Gastrocnemius medialis (tissue), 4 donors: ENCODE results near the gene CHTOP. TPM values are rescaled to one million over a fixed set of nuclear protein-coding genes. Genes with fewer than 3 reads are reported as not detected.

Experiments
- ATAC-seq, 2 donors: fragments of 150-250 bp; one replicate each; pipeline ENCODE4 v1.9.1; 2016
- DNase-seq, 2 donors: peaks; one replicate each; pipeline ENCODE4 v3.0.0-alpha.2; 2019
- H3K27ac ChIP-seq, 4 donors: fragments of 200-600 bp; sonication (generic); 1 replicate in 1 of 4; 2 replicates in 3 of 4; pipeline ENCODE4 v1.5.1; 2016 to 2018; ENCODE audit warnings: mild to moderate bottlenecking in 2 of 4, moderate library complexity in 1 of 4
- H3K27me3 ChIP-seq, 3 donors: fragments of 200-600 bp; sonication (generic) in 2 of 3; 1 replicate in 1 of 3; 2 replicates in 2 of 3; pipeline versions ENCODE4 v1.5.1 to v1.6.0; 2016 to 2019; ENCODE audit warnings: mild to moderate bottlenecking in 1 of 3, moderate library complexity in 1 of 3
- H3K36me3 ChIP-seq, 2 donors: fragments of 200-600 bp; sonication (generic) in 1 of 2; one replicate each; pipeline ENCODE4 v1.5.1; 2017 to 2018
- H3K4me1 ChIP-seq, 2 donors: fragments of 200-600 bp; sonication (generic) in 1 of 2; one replicate each; pipeline ENCODE4 v1.5.1; 2016 to 2017; ENCODE audit warnings: mild to moderate bottlenecking in 2 of 2
- H3K4me3 ChIP-seq, 4 donors: fragments of 200-600 bp; sonication (generic) in 3 of 4; 1 replicate in 1 of 4; 2 replicates in 3 of 4; pipeline ENCODE4 v1.5.1; 2016 to 2019; ENCODE audit warnings: mild to moderate bottlenecking in 2 of 4
- H3K9me3 ChIP-seq, 3 donors: fragments of 200-600 bp; sonication (generic) in 2 of 3; 1 replicate in 1 of 3; 2 replicates in 2 of 3; pipeline ENCODE4 v1.5.1; 2016 to 2019
- POLR2A ChIP-seq, 2 donors: fragments of 450-650 bp; IDR thresholded peaks; one replicate each; pipeline ENCODE4 v1.6.1; 2017; ENCODE audit warnings: antibody characterized with exemption in 2 of 2, mild to moderate bottlenecking in 2 of 2, moderate library complexity in 2 of 2
- in situ Hi-C, 4 donors: fragments of 200-750 bp; cut with MboI; loops; one replicate each; pipeline versions ENCODE4 v1.15.0 to v1.8.0; 2017; ENCODE audit warnings: low sequenced_read_pairs in 4 of 4
- intact Hi-C: fragments of 100-400 bp; cut with DNase I; formaldehyde crosslinking; loops from one replicate; pipeline ENCODE4 v1.15.1; 2023; ENCODE audit warnings: low total_unique reads
- total RNA-seq, 4 donors: library from RNA; depleted of rRNA; stranded (reverse); fragments of >200 nt; gene quantifications; one replicate each; pipeline versions ENCODE4 v1.1.0 to v1.2.3, GENCODE V29; 2016
- TF ChIP-seq, protein P1 (sequence below), 5 experiments: fragments of 450-650 bp in 3 of 5; fragments of 200-600 bp in 2 of 5; sonication (generic) in 2 of 5; IDR thresholded peaks in 4 of 5; conservative IDR thresholded peaks in 1 of 5; 1 replicate in 4 of 5; 2 replicates in 1 of 5; pipeline ENCODE4 v1.5.1; 2016 to 2019; ENCODE audit warnings: antibody characterized with exemption in 5 of 5, mild to moderate bottlenecking in 3 of 5, moderate library complexity in 3 of 5

The CHTOP gene
- total RNA-seq, 4 donors from 2014 or later = 49.5 to 73.4 (median 59.1) TPM

DNA sequence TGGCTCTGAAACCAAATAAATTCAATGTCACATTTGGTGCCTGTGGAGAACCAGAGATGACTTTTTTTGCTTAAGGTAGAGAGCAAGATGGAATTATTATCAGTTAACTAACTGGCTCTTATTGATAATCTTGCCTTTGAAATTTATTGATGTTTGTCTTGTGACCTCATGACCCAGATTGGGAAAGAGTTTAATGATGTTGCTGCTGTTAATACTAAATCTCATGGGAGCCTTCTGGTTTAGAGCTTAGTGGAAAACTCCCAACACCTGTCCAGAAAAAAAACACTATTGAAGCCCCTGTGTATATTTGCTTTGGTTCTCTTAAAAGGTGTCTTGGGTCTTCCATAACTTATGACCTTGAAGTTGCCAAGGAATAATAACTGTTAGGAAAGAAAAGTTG is 9.9 kb downstream of the CHTOP start:
- Histone ChIP-seq H3K4me3 (no peak overlapping the region), H3K27ac (peak overlapping the region; percentile 95 to 100 (median 100)), H3K4me1 (peaks cover 64 to 80% of the 10 kb centered on the region in 2 donors), H3K36me3 (peaks cover 0 to 68% of the 10 kb centered on the region in 2 donors), H3K9me3 (no peaks in the 10 kb centered on the region), H3K27me3 (no peaks in the 10 kb centered on the region)
- intact Hi-C loops (no loop called here), in situ Hi-C loops (no loop called here)
- TF ChIP-seq, protein P1, sequence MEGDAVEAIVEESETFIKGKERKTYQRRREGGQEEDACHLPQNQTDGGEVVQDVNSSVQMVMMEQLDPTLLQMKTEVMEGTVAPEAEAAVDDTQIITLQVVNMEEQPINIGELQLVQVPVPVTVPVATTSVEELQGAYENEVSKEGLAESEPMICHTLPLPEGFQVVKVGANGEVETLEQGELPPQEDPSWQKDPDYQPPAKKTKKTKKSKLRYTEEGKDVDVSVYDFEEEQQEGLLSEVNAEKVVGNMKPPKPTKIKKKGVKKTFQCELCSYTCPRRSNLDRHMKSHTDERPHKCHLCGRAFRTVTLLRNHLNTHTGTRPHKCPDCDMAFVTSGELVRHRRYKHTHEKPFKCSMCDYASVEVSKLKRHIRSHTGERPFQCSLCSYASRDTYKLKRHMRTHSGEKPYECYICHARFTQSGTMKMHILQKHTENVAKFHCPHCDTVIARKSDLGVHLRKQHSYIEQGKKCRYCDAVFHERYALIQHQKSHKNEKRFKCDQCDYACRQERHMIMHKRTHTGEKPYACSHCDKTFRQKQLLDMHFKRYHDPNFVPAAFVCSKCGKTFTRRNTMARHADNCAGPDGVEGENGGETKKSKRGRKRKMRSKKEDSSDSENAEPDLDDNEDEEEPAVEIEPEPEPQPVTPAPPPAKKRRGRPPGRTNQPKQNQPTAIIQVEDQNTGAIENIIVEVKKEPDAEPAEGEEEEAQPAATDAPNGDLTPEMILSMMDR (IDR thresholded peaks at IDR 0.05 in 4 of 5, conservative IDR thresholded peaks at IDR 0.05 in 1 of 5) = no peak
- TF ChIP-seq POLR2A (IDR thresholded peaks at IDR 0.05) = no peak
- ATAC-seq (no peak), DNase-seq (no peak)

DNA sequence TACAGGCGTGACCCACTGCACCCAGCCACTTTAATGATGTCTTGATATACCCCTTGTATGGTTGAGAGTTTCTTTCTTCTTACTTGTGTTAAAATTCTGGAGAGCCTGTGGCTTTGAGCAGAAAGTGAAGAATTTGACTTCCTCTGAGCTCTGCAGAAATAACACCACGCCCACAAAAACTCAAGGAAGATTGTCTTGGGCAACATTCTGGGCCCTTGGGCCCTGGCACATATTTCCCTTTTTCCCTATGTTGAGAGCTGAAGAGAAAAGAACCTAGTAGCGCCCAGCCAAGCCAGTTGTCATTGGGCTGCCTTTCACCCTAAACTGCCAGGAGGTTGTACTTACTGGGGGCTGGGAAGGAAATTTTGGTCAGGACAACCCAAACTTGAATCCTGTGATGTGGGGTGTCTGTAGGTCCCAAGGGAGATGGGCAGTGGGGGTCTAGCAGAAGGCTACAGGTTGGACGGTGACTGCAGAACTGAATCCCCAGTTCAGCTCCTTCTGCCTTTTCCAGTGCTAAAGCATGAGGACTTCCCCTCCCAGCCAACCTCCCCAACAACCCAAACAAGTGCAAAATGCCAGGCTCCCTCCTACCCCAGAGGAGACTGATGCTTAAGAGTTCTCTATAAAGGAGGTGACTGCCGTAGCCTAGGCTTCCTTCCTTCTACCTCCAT is 12.9 kb downstream of the CHTOP start:
- ATAC-seq = no peak
- no peak for DNase-seq
- TF ChIP-seq POLR2A (IDR thresholded peaks at IDR 0.05) = no peak
- TF ChIP-seq, protein P1 (IDR thresholded peaks at IDR 0.05 in 4 of 5, conservative IDR thresholded peaks at IDR 0.05 in 1 of 5) = no peak
- peak overlapping the region; percentile 95 to 100 (median 100) for H3K27ac ChIP-seq
- H3K27me3 ChIP-seq = no peaks in the 10 kb centered on the region
- peaks cover 44 to 70% of the 10 kb centered on the region in 2 donors for H3K4me1 ChIP-seq
- intact Hi-C loops = no loop called here
- in situ Hi-C loops = no loop called here
- H3K9me3 ChIP-seq = no peaks in the 10 kb centered on the region
- H3K36me3 ChIP-seq = peaks cover 0 to 43% of the 10 kb centered on the region in 2 donors
- no peak overlapping the region for H3K4me3 ChIP-seq

DNA sequence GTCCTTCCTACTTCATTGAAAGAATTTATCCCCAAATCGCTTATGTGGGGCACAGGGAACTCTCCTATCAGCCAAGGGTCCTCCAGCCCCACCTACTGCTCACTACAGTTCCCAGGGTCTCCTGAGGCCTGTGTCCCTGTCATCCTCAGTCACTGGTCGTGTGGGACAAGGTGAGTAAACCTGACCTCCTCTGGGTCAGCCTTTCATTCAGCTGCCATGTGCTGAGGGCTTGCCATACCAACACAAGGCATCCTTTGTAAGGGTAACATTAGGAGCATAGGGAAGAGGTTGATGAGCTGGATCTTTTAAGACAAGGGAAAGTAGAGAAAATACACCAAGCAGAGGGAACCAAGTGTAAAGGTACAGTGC is 13.5 kb downstream of the CHTOP start:
- ATAC-seq = no peak
- peaks cover 40 to 65% of the 10 kb centered on the region in 2 donors for H3K4me1 ChIP-seq

GRCh38 chr1:153648000-153648643 is 14.3 kb downstream of the CHTOP start:
- H3K4me3 ChIP-seq = no peak overlapping the region
- TF ChIP-seq, protein P1 (IDR thresholded peaks at IDR 0.05 in 4 of 5, conservative IDR thresholded peaks at IDR 0.05 in 1 of 5) = no peak
- no peak for TF ChIP-seq POLR2A (IDR thresholded peaks at IDR 0.05)
- peak overlapping the region; percentile 84 to 100 (median 100) for H3K27ac ChIP-seq
- H3K4me1 ChIP-seq = peaks cover 36 to 57% of the 10 kb centered on the region in 2 donors
- H3K9me3 ChIP-seq = no peaks in the 10 kb centered on the region
- in situ Hi-C loops (no loop called here), intact Hi-C loops (no loop called here)
- DNase-seq = no peak
- H3K36me3 ChIP-seq = peaks cover 0 to 30% of the 10 kb centered on the region in 2 donors
- no peak for ATAC-seq
- H3K27me3 ChIP-seq = no peaks in the 10 kb centered on the region

More for the DNA sequence above, 13.5 kb downstream of the CHTOP start:
- DNase-seq = no peak
- Histone ChIP-seq H3K4me3 (no peak overlapping the region), H3K27ac (peak overlapping the region; percentile 95 to 100 (median 100)), H3K27me3 (no peaks in the 10 kb centered on the region), H3K9me3 (no peaks in the 10 kb centered on the region), H3K36me3 (peaks cover 0 to 38% of the 10 kb centered on the region in 2 donors)
- intact Hi-C loops (no loop called here), in situ Hi-C loops (no loop called here)
- TF ChIP-seq, protein P1 (IDR thresholded peaks at IDR 0.05 in 4 of 5, conservative IDR thresholded peaks at IDR 0.05 in 1 of 5) = no peak
- no peak for TF ChIP-seq POLR2A (IDR thresholded peaks at IDR 0.05)
